WTC11 (cell line): ENCODE measurements around the gene NXN. TPM values are rescaled to one million over a fixed set of nuclear protein-coding genes. Genes with fewer than 3 reads are reported as not detected.

Experiments used
- ATAC-seq: fragments of 200-7000 bp; cut with Tn5 transposase; 2 replicates; pipeline ENCODE4 v1.10.0; 2021; ENCODE audit warnings: mild to moderate bottlenecking, moderate library complexity
- CTCF ChIA-PET: fragments of 300-600 bp; sonication (Branson Sonifier 250); formaldehyde crosslinking; loops from one replicate; lab custom pipeline; 2021; ENCODE audit warnings: antibody characterized with exemption; lab: Charles Lee
- POLR2A ChIA-PET: fragments of 350-600 bp; sonication (Branson Sonifier 250); formaldehyde crosslinking; loops from one replicate; lab custom pipeline; 2021; ENCODE audit warnings: antibody characterized with exemption; lab: Charles Lee
- DNase-seq: peaks from one replicate; pipeline ENCODE4 v3.0.0; 2021; ENCODE audit warnings: low spot score
- H3K27ac Mint-ChIP-seq: 2 replicates; pipeline ENCODE4 v1.8.0; 2021; ENCODE audit warnings: mixed read lengths
- H3K27me3 Mint-ChIP-seq: 2 replicates; pipeline ENCODE4 v1.8.0; 2021; ENCODE audit warnings: low read depth, mild to moderate bottlenecking, moderate library complexity, mixed read lengths
- H3K36me3 Mint-ChIP-seq: 2 replicates; pipeline ENCODE4 v1.8.0; 2021; ENCODE audit warnings: mixed read lengths
- H3K4me1 Mint-ChIP-seq: 2 replicates; pipeline ENCODE4 v1.8.0; 2022; ENCODE audit warnings: mixed read lengths
- H3K4me3 Mint-ChIP-seq: 2 replicates; pipeline ENCODE4 v1.8.0; 2021; ENCODE audit warnings: mild to moderate bottlenecking, moderate library complexity, mixed read lengths
- H3K9me3 Mint-ChIP-seq: 2 replicates; pipeline ENCODE4 v1.8.0; 2021; ENCODE audit warnings: mixed read lengths
- ATF1 ChIP-seq: sonication (generic); formaldehyde crosslinking; IDR thresholded peaks from 2 replicates; pipeline ENCODE4 v1.8.1; 2023; ENCODE audit warnings: mild to moderate bottlenecking, moderate library complexity, missing genetic modification reagents
- CREB1 ChIP-seq: sonication (generic); formaldehyde crosslinking; IDR thresholded peaks from 2 replicates; pipeline ENCODE4 v1.8.0; 2023; ENCODE audit warnings: mild to moderate bottlenecking, missing genetic modification reagents
- EMX1 ChIP-seq: fragments of 250-450 bp; sonication (Bioruptor Pico); IDR thresholded peaks from 2 replicates; pipeline ENCODE4 v1.8.0; 2021; ENCODE audit warnings: mild to moderate bottlenecking
- HMGA2 ChIP-seq: fragments of 250-450 bp; sonication (Bioruptor Pico); IDR thresholded peaks from 2 replicates; pipeline ENCODE4 v1.4.0; 2021; ENCODE audit warnings: mild to moderate bottlenecking, moderate library complexity
- JUN ChIP-seq: sonication (generic); formaldehyde crosslinking; IDR thresholded peaks from 2 replicates; pipeline ENCODE4 v1.8.0; 2023; ENCODE audit warnings: mild to moderate bottlenecking, missing genetic modification reagents
- KAT7 ChIP-seq: sonication (generic); formaldehyde crosslinking; IDR thresholded peaks from 2 replicates; pipeline ENCODE4 v1.8.1; 2023; ENCODE audit warnings: missing genetic modification reagents, mild to moderate bottlenecking, borderline replicate concordance
- PRRX2 ChIP-seq: fragments of 250-450 bp; sonication (Bioruptor Pico); IDR thresholded peaks from 2 replicates; pipeline ENCODE4 v1.8.0; 2021; ENCODE audit warnings: mild to moderate bottlenecking
- ZNF219 ChIP-seq: sonication (generic); formaldehyde crosslinking; IDR thresholded peaks from 2 replicates; pipeline ENCODE4 v1.8.0; 2023; ENCODE audit warnings: missing genetic modification reagents, mild to moderate bottlenecking, borderline replicate concordance
- ZNF317 ChIP-seq: sonication (generic); formaldehyde crosslinking; IDR thresholded peaks from 2 replicates; pipeline ENCODE4 v1.8.1; 2023; ENCODE audit warnings: low read depth, mild to moderate bottlenecking, moderate library complexity, missing genetic modification reagents, borderline replicate concordance
- ZNF671 ChIP-seq: fragments of 250-450 bp; sonication (Bioruptor Pico); IDR thresholded peaks from 2 replicates; pipeline ENCODE4 v1.8.0; 2021; ENCODE audit warnings: mild to moderate bottlenecking
- total RNA-seq: library from RNA; stranded (reverse); gene quantifications from 3 replicates; pipeline ENCODE4 v1.2.3, GENCODE V29; 2021
- TF ChIP-seq, protein P1 (sequence below): sonication (generic); formaldehyde crosslinking; IDR thresholded peaks from 2 replicates; pipeline ENCODE4 v1.8.0; 2022; ENCODE audit warnings: missing genetic modification reagents
- TF ChIP-seq, protein P2 (sequence below): sonication (generic); formaldehyde crosslinking; IDR thresholded peaks from 2 replicates; pipeline ENCODE4 v1.8.0; 2022; ENCODE audit warnings: mild to moderate bottlenecking, missing genetic modification reagents
- TF ChIP-seq, protein P3 (sequence below): fragments of 250-450 bp; sonication (Bioruptor Pico); IDR thresholded peaks from 2 replicates; pipeline ENCODE4 v1.9.0; 2021; ENCODE audit warnings: moderate library complexity, mild to moderate bottlenecking, inconsistent platforms, borderline replicate concordance
- TF ChIP-seq, protein P4 (sequence below): sonication (generic); formaldehyde crosslinking; IDR thresholded peaks from 2 replicates; pipeline ENCODE4 v1.8.1; 2023; ENCODE audit warnings: mild to moderate bottlenecking, missing genetic modification reagents
- TF ChIP-seq, protein P5 (sequence below): sonication (generic); formaldehyde crosslinking; IDR thresholded peaks from 2 replicates; pipeline ENCODE4 v1.8.1; 2022; ENCODE audit warnings: low read depth, missing genetic modification reagents, borderline replicate concordance
- TF ChIP-seq, protein P6 (sequence below): fragments of 250-450 bp; sonication (Bioruptor Pico); IDR thresholded peaks from 2 replicates; pipeline ENCODE4 v2.1.2; 2022; ENCODE audit warnings: mild to moderate bottlenecking, moderate library complexity
- TF ChIP-seq, protein P7 (sequence below): sonication (generic); formaldehyde crosslinking; IDR thresholded peaks from 2 replicates; pipeline ENCODE4 v1.8.1; 2022; ENCODE audit warnings: mild to moderate bottlenecking, moderate library complexity, missing genetic modification reagents
- TF ChIP-seq, protein P8 (sequence below): sonication (generic); formaldehyde crosslinking; IDR thresholded peaks from 2 replicates; pipeline ENCODE4 v1.8.1; 2023; ENCODE audit warnings: mild to moderate bottlenecking, missing genetic modification reagents

Gene NXN
- total RNA-seq, 1 experiment from 2014 or later = 96.8 TPM

DNA sequence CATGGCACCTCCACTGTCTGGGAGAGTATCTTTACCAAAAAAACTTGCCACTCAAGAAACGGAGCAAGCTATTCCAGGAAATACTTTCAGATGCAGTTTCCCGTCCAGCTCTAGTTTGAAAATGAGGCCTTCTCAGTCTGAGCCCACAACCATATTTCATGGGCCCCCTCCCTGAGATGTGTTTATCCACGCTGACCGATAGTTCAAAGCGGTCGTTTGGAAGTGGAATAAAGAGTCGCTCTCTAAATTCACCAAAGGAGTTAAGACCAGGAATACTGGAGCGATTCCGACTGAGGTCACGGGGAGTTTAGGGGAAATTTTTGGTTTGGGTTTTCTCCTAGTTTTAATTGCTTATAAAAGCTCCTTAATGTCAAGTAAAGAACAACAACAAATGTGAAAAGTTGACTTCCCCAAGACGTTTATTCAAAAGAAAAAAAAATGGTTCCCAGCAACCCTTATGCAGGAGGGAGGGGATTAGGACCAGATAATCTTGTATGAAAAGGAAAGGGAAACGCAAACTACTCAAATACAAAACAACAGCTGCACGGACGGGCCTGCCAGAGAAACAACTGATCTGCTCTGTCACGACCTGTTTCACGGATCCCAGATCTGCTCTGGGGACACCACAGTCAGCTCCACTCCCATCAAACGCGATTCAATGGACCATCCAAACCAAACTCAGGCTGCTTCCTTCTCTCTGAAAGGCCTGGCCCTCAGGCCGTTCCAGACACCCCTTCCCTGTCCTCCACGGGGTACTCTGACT lies 120.3 kb downstream of the NXN start (continued):
- TF ChIP-seq, protein P1, sequence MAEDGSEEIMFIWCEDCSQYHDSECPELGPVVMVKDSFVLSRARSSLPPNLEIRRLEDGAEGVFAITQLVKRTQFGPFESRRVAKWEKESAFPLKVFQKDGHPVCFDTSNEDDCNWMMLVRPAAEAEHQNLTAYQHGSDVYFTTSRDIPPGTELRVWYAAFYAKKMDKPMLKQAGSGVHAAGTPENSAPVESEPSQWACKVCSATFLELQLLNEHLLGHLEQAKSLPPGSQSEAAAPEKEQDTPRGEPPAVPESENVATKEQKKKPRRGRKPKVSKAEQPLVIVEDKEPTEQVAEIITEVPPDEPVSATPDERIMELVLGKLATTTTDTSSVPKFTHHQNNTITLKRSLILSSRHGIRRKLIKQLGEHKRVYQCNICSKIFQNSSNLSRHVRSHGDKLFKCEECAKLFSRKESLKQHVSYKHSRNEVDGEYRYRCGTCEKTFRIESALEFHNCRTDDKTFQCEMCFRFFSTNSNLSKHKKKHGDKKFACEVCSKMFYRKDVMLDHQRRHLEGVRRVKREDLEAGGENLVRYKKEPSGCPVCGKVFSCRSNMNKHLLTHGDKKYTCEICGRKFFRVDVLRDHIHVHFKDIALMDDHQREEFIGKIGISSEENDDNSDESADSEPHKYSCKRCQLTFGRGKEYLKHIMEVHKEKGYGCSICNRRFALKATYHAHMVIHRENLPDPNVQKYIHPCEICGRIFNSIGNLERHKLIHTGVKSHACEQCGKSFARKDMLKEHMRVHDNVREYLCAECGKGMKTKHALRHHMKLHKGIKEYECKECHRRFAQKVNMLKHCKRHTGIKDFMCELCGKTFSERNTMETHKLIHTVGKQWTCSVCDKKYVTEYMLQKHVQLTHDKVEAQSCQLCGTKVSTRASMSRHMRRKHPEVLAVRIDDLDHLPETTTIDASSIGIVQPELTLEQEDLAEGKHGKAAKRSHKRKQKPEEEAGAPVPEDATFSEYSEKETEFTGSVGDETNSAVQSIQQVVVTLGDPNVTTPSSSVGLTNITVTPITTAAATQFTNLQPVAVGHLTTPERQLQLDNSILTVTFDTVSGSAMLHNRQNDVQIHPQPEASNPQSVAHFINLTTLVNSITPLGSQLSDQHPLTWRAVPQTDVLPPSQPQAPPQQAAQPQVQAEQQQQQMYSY (CRISPR knock-in tag) = no peak
- TF ChIP-seq ZNF671 (no peak), CREB1 (CRISPR knock-in tag) (no peak)
- TF ChIP-seq, protein P2, sequence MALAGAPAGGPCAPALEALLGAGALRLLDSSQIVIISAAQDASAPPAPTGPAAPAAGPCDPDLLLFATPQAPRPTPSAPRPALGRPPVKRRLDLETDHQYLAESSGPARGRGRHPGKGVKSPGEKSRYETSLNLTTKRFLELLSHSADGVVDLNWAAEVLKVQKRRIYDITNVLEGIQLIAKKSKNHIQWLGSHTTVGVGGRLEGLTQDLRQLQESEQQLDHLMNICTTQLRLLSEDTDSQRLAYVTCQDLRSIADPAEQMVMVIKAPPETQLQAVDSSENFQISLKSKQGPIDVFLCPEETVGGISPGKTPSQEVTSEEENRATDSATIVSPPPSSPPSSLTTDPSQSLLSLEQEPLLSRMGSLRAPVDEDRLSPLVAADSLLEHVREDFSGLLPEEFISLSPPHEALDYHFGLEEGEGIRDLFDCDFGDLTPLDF = no peak

DNA sequence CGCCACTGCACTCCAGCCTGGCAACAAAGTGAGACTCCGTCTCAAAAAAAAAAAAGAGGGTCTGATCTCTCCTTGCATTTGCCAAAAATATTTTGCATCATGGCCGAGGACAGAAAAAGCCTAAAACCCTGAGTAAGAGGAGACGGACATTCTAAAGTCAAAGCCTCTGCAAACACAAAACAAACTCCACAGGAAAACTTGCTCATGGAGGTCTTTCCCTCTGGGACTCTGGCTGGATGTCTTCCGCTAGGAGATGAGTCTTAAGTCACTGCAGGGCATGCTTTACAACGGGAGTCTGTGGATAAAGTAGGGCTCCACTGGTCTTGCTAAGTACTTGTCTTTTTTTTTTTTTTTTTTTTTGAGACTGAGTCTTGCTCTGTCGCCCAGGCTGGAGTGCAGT lies 123.4 kb downstream of the NXN start:
- Mint-ChIP-seq H3K36me3 (no peaks in the 10 kb centered on the region), H3K27ac (0 out of 2 replicates have a peak overlapping the region, but pooled peaks have one; percentile 32)
- POLR2A ChIA-PET = no interaction called here
- TF ChIP-seq ZNF219 (no peak), EMX1 (no peak), PRRX2 (CRISPR knock-in tag) (no peak), KAT7 (CRISPR knock-in tag) (no peak), ATF1 (no peak), ZNF671 (no peak), ZNF317 (no peak), HMGA2 (CRISPR knock-in tag) (no peak), JUN (CRISPR knock-in tag) (no peak)
- TF ChIP-seq, protein P3, sequence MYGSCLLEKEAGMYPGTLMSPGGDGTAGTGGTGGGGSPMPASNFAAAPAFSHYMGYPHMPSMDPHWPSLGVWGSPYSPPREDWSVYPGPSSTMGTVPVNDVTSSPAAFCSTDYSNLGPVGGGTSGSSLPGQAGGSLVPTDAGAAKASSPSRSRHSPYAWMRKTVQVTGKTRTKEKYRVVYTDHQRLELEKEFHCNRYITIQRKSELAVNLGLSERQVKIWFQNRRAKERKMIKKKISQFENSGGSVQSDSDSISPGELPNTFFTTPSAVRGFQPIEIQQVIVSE (CRISPR knock-in tag) = no peak
- TF ChIP-seq, protein P4, sequence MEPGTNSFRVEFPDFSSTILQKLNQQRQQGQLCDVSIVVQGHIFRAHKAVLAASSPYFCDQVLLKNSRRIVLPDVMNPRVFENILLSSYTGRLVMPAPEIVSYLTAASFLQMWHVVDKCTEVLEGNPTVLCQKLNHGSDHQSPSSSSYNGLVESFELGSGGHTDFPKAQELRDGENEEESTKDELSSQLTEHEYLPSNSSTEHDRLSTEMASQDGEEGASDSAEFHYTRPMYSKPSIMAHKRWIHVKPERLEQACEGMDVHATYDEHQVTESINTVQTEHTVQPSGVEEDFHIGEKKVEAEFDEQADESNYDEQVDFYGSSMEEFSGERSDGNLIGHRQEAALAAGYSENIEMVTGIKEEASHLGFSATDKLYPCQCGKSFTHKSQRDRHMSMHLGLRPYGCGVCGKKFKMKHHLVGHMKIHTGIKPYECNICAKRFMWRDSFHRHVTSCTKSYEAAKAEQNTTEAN (CRISPR knock-in tag) = no peak
- TF ChIP-seq, protein P5, sequence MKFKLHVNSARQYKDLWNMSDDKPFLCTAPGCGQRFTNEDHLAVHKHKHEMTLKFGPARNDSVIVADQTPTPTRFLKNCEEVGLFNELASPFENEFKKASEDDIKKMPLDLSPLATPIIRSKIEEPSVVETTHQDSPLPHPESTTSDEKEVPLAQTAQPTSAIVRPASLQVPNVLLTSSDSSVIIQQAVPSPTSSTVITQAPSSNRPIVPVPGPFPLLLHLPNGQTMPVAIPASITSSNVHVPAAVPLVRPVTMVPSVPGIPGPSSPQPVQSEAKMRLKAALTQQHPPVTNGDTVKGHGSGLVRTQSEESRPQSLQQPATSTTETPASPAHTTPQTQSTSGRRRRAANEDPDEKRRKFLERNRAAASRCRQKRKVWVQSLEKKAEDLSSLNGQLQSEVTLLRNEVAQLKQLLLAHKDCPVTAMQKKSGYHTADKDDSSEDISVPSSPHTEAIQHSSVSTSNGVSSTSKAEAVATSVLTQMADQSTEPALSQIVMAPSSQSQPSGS (CRISPR knock-in tag) = no peak
- TF ChIP-seq, protein P6, sequence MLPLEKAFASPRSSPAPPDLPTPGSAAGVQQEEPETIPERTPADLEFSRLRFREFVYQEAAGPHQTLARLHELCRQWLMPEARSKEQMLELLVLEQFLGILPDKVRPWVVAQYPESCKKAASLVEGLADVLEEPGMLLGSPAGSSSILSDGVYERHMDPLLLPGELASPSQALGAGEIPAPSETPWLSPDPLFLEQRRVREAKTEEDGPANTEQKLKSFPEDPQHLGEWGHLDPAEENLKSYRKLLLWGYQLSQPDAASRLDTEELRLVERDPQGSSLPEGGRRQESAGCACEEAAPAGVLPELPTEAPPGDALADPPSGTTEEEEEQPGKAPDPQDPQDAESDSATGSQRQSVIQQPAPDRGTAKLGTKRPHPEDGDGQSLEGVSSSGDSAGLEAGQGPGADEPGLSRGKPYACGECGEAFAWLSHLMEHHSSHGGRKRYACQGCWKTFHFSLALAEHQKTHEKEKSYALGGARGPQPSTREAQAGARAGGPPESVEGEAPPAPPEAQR = no peak
- TF ChIP-seq, protein P1 (CRISPR knock-in tag) = no peak
- TF ChIP-seq, protein P7, sequence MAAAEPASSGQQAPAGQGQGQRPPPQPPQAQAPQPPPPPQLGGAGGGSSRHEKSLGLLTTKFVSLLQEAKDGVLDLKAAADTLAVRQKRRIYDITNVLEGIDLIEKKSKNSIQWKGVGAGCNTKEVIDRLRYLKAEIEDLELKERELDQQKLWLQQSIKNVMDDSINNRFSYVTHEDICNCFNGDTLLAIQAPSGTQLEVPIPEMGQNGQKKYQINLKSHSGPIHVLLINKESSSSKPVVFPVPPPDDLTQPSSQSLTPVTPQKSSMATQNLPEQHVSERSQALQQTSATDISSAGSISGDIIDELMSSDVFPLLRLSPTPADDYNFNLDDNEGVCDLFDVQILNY (CRISPR knock-in tag) = no peak
- TF ChIP-seq, protein P8, sequence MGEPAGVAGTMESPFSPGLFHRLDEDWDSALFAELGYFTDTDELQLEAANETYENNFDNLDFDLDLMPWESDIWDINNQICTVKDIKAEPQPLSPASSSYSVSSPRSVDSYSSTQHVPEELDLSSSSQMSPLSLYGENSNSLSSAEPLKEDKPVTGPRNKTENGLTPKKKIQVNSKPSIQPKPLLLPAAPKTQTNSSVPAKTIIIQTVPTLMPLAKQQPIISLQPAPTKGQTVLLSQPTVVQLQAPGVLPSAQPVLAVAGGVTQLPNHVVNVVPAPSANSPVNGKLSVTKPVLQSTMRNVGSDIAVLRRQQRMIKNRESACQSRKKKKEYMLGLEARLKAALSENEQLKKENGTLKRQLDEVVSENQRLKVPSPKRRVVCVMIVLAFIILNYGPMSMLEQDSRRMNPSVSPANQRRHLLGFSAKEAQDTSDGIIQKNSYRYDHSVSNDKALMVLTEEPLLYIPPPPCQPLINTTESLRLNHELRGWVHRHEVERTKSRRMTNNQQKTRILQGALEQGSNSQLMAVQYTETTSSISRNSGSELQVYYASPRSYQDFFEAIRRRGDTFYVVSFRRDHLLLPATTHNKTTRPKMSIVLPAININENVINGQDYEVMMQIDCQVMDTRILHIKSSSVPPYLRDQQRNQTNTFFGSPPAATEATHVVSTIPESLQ (CRISPR knock-in tag) = no peak

More for the DNA sequence above, 123.4 kb downstream of the NXN start:
- ATAC-seq = no peak
- no peaks in the 10 kb centered on the region for H3K9me3 Mint-ChIP-seq
- DNase-seq = no peak
- peaks cover 25% of the 10 kb centered on the region for H3K4me1 Mint-ChIP-seq
- H3K27me3 Mint-ChIP-seq = no peaks in the 10 kb centered on the region
- CTCF ChIA-PET = interaction anchor here (1.4 to 1.7 kb wide), 2 partner anchors 23 to 125 kb away, joined by 5 read pairs; no protein-coding TSS in a partner anchor
- H3K4me3 Mint-ChIP-seq = no peak overlapping the region
